Natural killer cell (primary cell): ENCODE measurements around the gene TBC1D22A. TPM values are rescaled to one million over a fixed set of nuclear protein-coding genes. Genes with fewer than 3 reads are reported as not detected.

ENCODE experiments used
- ATAC-seq, 3 donors: fragments of 150-1000 bp in 2 of 3; fragments of 200-7000 bp in 1 of 3; cut with Tn5 transposase; 1 replicate in 1 of 3; 2 replicates in 2 of 3; pipeline ENCODE4 v1.10.0; 2021; ENCODE audit warnings: mild to moderate bottlenecking in 2 of 3, moderate library complexity in 2 of 3
- DNase-seq, 2 donors: peaks; one replicate each; pipeline versions ENCODE4 v3.0.0 to v3.0.0-alpha.2; 2013 to 2021; ENCODE audit warnings: mixed read lengths in 1 of 2
- H3K27ac ChIP-seq: one replicate; pipeline ENCODE4 v1.5.1; 2013; ENCODE audit warnings: mild to moderate bottlenecking, low read length
- H3K27me3 ChIP-seq: one replicate; pipeline ENCODE4 v1.6.1; 2013; ENCODE audit warnings: low read length; ENCODE audit not compliant: control insufficient read depth, insufficient read depth
- H3K36me3 ChIP-seq: one replicate; pipeline ENCODE4 v1.6.1; 2013; ENCODE audit warnings: low read length; ENCODE audit not compliant: control insufficient read depth, insufficient read depth
- H3K4me1 ChIP-seq: one replicate; pipeline ENCODE4 v1.6.1; 2013; ENCODE audit warnings: low read length; ENCODE audit not compliant: control insufficient read depth, insufficient read depth
- H3K4me3 ChIP-seq: one replicate; pipeline ENCODE4 v1.5.1; 2013; ENCODE audit warnings: low read length
- H3K9me3 ChIP-seq: one replicate; pipeline ENCODE4 v1.6.1; 2013; ENCODE audit warnings: low read length; ENCODE audit not compliant: control insufficient read depth, insufficient read depth
- H3K27ac Mint-ChIP-seq, 2 donors: one replicate each; pipeline ENCODE4 v1.8.0; 2022; ENCODE audit warnings: mild to moderate bottlenecking in 2 of 2, mixed read lengths in 2 of 2, moderate library complexity in 1 of 2
- H3K27me3 Mint-ChIP-seq, 2 donors: one replicate each; pipeline ENCODE4 v1.8.0; 2022; ENCODE audit warnings: low read depth in 2 of 2, mixed read lengths in 2 of 2
- H3K36me3 Mint-ChIP-seq: one replicate; pipeline ENCODE4 v1.8.0; 2022; ENCODE audit warnings: mixed read lengths
- H3K4me1 Mint-ChIP-seq, 2 donors: one replicate each; pipeline ENCODE4 v1.8.0; 2022; ENCODE audit warnings: mixed read lengths in 2 of 2
- H3K4me3 Mint-ChIP-seq: one replicate; pipeline ENCODE4 v1.8.0; 2022; ENCODE audit warnings: mild to moderate bottlenecking, moderate library complexity, mixed read lengths
- H3K9me3 Mint-ChIP-seq, 2 donors: one replicate each; pipeline ENCODE4 v1.8.0; 2022; ENCODE audit warnings: mixed read lengths in 2 of 2
- WGBS: methylation state at CpG from one replicate; pipeline ENCODE4 v1.1.7; 2013; ENCODE audit warnings: missing lambda C conversion rate; ENCODE audit not compliant: insufficient coverage; 5-methylcytosine and 5-hydroxymethylcytosine counted together
- intact Hi-C: fragments of 100-400 bp; cut with micrococcal nuclease; formaldehyde crosslinking; loops from one replicate; pipeline ENCODE4 v1.14.2; 2022
- total RNA-seq, 4 donors: library from RNA; stranded (reverse); fragments of 120-200 nt in 1 of 4; gene quantifications; one replicate each; pipeline versions ENCODE4 v1.2.3 to v1.2.4, GENCODE V29; 2013 to 2022
- TF ChIP-seq, protein P1 (sequence below): fragments of 200-600 bp; IDR thresholded peaks from one replicate; pipeline ENCODE4 v1.8.0; 2022; ENCODE audit warnings: antibody characterized with exemption

Gene TBC1D22A
- total RNA-seq, 3 donors from 2014 or later (not counting 1 experiment from before 2014, with no cell fraction given): 47.4 to 53.7 (median 53.2) TPM

DNA sequence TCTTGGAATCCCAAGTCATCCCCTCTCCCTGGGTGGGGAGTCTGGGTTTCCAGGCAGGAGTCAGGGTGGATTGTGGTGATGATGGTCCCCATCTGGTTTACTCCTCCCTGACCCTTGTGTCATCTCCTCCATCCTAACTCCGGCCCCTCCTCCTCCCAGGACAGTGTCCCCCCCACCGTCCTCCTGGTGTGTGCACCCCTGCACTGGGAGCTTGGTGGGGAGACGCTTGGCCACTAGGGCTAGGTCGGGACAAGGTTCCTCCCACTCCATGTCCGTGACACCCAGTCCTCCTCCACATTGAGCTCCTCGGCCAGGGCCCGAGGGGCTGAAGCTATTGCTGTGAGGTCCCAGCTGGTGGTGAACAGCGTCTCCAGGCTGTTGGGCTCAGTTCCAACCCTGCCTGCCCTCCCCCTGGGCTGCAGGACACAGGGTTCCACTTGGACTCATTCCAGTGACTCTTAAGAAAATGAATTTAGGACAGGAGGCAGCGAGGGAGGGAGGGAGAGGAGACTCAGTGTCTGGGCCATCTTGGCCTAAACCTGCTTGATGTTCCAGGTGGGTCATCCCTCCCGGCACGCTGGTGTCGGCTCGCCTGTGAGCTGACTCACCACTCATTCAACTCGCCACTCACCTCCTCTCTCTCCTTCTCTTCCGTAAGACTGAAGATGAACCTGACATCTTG lies 433.2 kb downstream of the TBC1D22A start:
- DNase-seq (peak in 1 of 2 donors; percentile 12), ATAC-seq (no peak)
- H3K27ac ChIP-seq: no peak overlapping the region
- intact Hi-C loops: no loop called here
- WGBS: 85% methylated on average over 15 of the region's 15 CpGs
- H3K9me3 ChIP-seq: no peaks in the 10 kb centered on the region
- no peaks in the 10 kb centered on the region for H3K4me1 Mint-ChIP-seq
- no peak overlapping the region for H3K4me3 ChIP-seq
- H3K36me3 ChIP-seq: no peaks in the 10 kb centered on the region
- peak overlapping the region; percentile 13 for H3K4me3 Mint-ChIP-seq
- no peaks in the 10 kb centered on the region for H3K27me3 ChIP-seq
- no peaks in the 10 kb centered on the region for H3K36me3 Mint-ChIP-seq
- no peaks in the 10 kb centered on the region for H3K4me1 ChIP-seq
- no peaks in the 10 kb centered on the region for H3K27me3 Mint-ChIP-seq
- H3K9me3 Mint-ChIP-seq: no peaks in the 10 kb centered on the region
- TF ChIP-seq, protein P1, sequence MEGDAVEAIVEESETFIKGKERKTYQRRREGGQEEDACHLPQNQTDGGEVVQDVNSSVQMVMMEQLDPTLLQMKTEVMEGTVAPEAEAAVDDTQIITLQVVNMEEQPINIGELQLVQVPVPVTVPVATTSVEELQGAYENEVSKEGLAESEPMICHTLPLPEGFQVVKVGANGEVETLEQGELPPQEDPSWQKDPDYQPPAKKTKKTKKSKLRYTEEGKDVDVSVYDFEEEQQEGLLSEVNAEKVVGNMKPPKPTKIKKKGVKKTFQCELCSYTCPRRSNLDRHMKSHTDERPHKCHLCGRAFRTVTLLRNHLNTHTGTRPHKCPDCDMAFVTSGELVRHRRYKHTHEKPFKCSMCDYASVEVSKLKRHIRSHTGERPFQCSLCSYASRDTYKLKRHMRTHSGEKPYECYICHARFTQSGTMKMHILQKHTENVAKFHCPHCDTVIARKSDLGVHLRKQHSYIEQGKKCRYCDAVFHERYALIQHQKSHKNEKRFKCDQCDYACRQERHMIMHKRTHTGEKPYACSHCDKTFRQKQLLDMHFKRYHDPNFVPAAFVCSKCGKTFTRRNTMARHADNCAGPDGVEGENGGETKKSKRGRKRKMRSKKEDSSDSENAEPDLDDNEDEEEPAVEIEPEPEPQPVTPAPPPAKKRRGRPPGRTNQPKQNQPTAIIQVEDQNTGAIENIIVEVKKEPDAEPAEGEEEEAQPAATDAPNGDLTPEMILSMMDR: no peak
- H3K27ac Mint-ChIP-seq: no peak overlapping the region

DNA sequence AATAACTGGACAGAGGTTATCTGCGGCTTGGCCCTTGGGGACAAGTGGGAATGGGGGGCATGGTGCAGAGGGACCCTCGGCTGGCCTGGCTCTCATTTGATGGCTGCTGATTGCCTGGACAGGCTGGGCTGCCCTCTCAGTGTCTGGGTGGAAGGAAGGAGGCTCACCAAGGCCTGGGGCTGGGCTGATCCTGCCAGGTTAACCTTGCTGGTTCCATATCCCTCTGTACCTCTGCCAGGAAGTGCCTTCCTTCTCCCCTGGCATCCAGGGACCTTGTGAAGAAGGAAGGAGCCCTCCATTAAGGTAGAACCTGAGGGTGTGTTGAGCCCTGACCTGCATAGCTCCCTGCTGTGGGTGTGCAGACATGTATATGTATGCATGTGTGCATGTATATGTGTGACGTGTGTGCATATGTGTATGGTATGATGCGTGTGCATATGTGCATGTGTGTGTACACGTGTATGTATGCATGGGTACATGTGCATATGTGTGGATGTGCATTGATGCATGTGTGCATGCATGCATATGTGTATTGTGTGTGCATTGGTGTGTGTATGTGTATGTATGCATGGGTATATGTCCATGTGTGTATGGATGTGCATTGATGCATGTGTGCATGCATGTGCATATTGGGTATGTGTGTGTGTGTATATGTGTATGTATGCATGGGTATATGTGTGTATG lies 433.9 kb downstream of the TBC1D22A start:
- H3K27me3 Mint-ChIP-seq: no peaks in the 10 kb centered on the region
- DNase-seq: peak in 1 of 2 donors; percentile 5
- no peaks in the 10 kb centered on the region for H3K9me3 Mint-ChIP-seq
- intact Hi-C loops: no loop called here
- TF ChIP-seq, protein P1: no peak
- ATAC-seq: peak in 1 of 3 donors; percentile 27
- no peak overlapping the region for H3K27ac ChIP-seq
- H3K4me3 Mint-ChIP-seq: no peak overlapping the region
- no peaks in the 10 kb centered on the region for H3K9me3 ChIP-seq
- no peaks in the 10 kb centered on the region for H3K36me3 ChIP-seq
- H3K4me1 Mint-ChIP-seq: no peaks in the 10 kb centered on the region
- no peaks in the 10 kb centered on the region for H3K4me1 ChIP-seq
- no peak overlapping the region for H3K4me3 ChIP-seq
- no peaks in the 10 kb centered on the region for H3K27me3 ChIP-seq
- no peak overlapping the region for H3K27ac Mint-ChIP-seq
- 88% methylated on average over 5 of the region's 5 CpGs for WGBS
- no peaks in the 10 kb centered on the region for H3K36me3 Mint-ChIP-seq

DNA sequence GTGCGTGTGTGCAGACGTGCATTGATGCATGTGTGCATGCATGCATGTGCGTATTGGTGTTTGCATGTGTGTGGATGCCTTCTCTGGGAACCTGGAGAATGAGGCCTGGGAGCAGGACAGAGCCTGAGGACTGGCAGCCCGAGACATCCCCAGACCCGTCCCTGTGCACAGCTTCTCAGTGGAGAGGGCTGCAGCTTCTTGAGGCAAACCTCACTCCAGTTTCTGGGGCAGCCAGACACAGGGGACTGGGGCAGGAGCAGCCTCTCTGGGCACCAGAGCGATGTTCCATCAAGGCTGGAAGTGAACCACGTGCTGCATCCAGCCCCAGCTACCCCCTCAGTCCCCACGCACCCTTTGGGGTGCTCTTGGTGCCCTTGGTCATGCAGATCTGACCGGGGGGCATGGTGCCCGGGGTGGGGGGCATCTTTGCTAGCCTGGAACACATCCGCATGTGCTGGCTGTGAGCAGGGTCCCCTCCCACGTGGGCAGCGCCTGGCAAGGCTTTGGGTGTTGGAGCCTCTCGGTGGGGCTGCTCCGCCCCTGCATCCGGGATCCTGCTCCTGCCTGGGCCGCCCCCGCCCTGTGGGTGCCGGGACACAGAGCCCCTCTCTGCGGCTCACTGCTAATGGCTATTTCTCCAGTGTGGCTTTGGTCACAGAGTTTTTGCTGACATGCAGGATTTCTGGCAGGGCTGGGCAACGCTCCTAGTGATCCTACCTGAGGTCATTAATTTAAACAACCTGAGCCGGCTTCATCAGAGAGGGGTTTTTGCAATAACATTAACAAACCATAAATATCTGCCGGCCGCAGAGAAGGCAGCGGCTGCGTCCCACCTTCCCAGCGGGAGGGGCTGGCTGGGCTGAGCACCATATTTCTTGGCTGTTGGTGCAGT lies 434.7 kb downstream of the TBC1D22A start:
- no peaks in the 10 kb centered on the region for H3K4me1 ChIP-seq
- 81% methylated on average over 27 of the region's 27 CpGs for WGBS
- TF ChIP-seq, protein P1: no peak
- H3K9me3 ChIP-seq: no peaks in the 10 kb centered on the region
- ATAC-seq: no peak
- no peaks in the 10 kb centered on the region for H3K27me3 ChIP-seq
- no peak overlapping the region for H3K27ac Mint-ChIP-seq
- H3K27me3 Mint-ChIP-seq: no peaks in the 10 kb centered on the region
- no peak overlapping the region for H3K4me3 ChIP-seq
- peak in 1 of 2 donors; percentile 6 for DNase-seq
- no peaks in the 10 kb centered on the region for H3K36me3 ChIP-seq
- H3K36me3 Mint-ChIP-seq: no peaks in the 10 kb centered on the region
- H3K4me3 Mint-ChIP-seq: no peak overlapping the region
- intact Hi-C loops: no loop called here
- H3K4me1 Mint-ChIP-seq: no peaks in the 10 kb centered on the region
- H3K27ac ChIP-seq: no peak overlapping the region
- H3K9me3 Mint-ChIP-seq: no peaks in the 10 kb centered on the region
